ENCODE results near the gene ANKDD1A.

Gene ANKDD1A

GRCh38 chr15:64969401-64969800, 57.7 kb downstream of the ANKDD1A start:
- no peak for DNase-seq (ENCODE audit: low spot score)

- no peak for DNase-seq (ENCODE audit: low spot score)
Measured at GRCh38 chr15:64970698-64971097, 59.0 kb downstream of the ANKDD1A start.

- DNase-seq (ENCODE audit: low spot score), result no peak
Measured at GRCh38 chr15:64975390-64975789, 63.7 kb downstream of the ANKDD1A start.

- no peak for DNase-seq (ENCODE audit: low spot score)
Measured at GRCh38 chr15:64979252-64979710, 67.6 kb downstream of the ANKDD1A start.

- no peak for DNase-seq (ENCODE audit: low spot score)
Measured at GRCh38 chr15:64981812-64982431, 70.2 kb downstream of the ANKDD1A start.

- DNase-seq (ENCODE audit: low spot score), result no peak
Measured at GRCh38 chr15:64982472-64982871, 70.8 kb downstream of the ANKDD1A start.

GRCh38 chr15:64985366-64986033, 73.8 kb downstream of the ANKDD1A start:
- DNase-seq (ENCODE audit: low spot score), result no peak

GRCh38 chr15:64987136-64987535, 75.4 kb downstream of the ANKDD1A start:
- no peak for DNase-seq (ENCODE audit: low spot score)

- DNase-seq (ENCODE audit: low spot score), result peak; percentile 98
Measured at GRCh38 chr15:64989416-64990167, 77.9 kb downstream of the ANKDD1A start, which contains the start of gene SPG21. Gene SPG21, minus strand, starts transcription at chr15:64989914. Its CDS starts 6,345 bp downstream, at chr15:64983569.

- no peak for DNase-seq (ENCODE audit: low spot score)
Measured at GRCh38 chr15:64990168-64990470, 78.4 kb downstream of the ANKDD1A start.

GRCh38 chr15:64991536-64992135, 79.9 kb downstream of the ANKDD1A start:
- no peak for DNase-seq (ENCODE audit: low spot score)

GRCh38 chr15:64993290-64993689, 81.6 kb downstream of the ANKDD1A start:
- DNase-seq (ENCODE audit: low spot score), result no peak

GRCh38 chr15:64997066-64997465, 85.4 kb downstream of the ANKDD1A start:
- DNase-seq (ENCODE audit: low spot score), result no peak

GRCh38 chr15:64997745-64998375, 86.2 kb downstream of the ANKDD1A start:
- DNase-seq (ENCODE audit: low spot score), result no peak

GRCh38 chr15:65004993-65005392, 93.3 kb downstream of the ANKDD1A start:
- DNase-seq (ENCODE audit: low spot score), result no peak

GRCh38 chr15:65006876-65007275, 95.2 kb downstream of the ANKDD1A start:
- no peak for DNase-seq (ENCODE audit: low spot score)

All from LoVo (cell line).